GM21529 (cell line): ENCODE data around the gene AMHR2.
"Not testable (repeated sequence)": the region's sequence is repeated elsewhere in the genome, so short reads cannot be mapped to it uniquely, and the experiment has no call there.

Experiments used
- ATAC-seq: cut with Tn5 transposase; IDR thresholded peaks from one replicate; pipeline ENCODE4 v1.9.1; 2021; ENCODE audit not compliant: unreplicated experiment

AMHR2 gene

GRCh38 chr12:53423597-53423996 is at the start of gene AMHR2:
AMHR2 (plus strand) TSS chr12:53423855; CDS start chr12:53423935, 80 bp downstream.
- no peak for ATAC-seq

DNA sequence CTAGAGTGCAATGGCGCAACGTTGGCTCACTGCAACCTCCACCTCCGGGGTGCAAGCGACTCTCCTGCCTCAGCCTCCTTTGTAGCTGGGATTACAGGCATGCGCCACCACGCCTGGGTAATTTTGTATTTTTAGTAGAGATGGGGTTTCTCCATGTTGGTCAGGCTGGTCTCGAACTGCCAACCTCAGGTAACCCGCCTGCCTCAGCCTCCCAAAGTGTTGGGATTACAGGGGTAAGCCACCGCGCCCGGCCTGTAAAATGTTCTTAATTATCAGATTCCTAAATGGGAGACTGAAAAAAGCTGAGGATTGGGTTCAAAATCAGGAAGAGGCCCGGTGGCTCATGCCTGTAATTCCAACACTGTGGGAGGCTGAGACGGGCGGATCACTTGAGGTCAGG is 49.4 kb upstream of the AMHR2 start:
- ATAC-seq, result not testable (repeated sequence)

GRCh38 chr12:53376747-53377146 is 46.9 kb upstream of the AMHR2 start:
- no peak for ATAC-seq

GRCh38 chr12:53378222-53378621 is 45.4 kb upstream of the AMHR2 start:
- ATAC-seq, result no peak

DNA sequence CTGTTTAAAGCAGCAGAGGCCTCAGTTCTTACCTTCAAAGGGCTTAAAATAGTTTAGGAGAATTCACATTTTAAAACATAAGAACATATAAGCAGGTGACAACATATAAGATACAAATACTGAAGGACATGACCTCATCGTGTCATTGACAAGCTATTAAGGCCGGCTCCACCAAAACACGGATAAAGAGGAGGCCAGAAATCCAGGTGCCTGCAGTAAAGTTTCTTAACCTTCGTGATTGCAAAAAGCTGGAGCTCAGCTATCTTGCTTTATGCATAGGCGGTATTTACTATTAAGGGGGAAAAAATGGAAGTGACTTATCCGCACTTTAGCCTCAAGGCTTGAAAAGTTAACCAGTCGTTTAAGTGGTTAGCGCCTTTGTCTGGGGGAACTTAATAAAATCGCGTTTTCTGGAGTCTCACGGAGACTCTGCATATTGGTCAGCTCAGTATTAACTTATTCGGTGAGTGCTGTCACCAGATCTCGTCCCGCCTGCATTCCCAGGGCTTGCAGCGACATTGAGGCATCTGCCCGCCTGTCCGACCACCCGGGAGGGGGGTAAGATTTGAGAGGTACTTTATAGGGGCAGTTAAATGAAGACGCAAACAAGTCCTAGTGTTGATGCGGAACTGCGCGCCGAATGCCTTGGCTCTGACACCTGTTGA is 44.8 kb upstream of the AMHR2 start:
- ATAC-seq, result no peak

- peak; percentile 68 for ATAC-seq
These were observed 44.1 kb upstream of the AMHR2 start for GRCh38 chr12:53379389-53380103.

DNA sequence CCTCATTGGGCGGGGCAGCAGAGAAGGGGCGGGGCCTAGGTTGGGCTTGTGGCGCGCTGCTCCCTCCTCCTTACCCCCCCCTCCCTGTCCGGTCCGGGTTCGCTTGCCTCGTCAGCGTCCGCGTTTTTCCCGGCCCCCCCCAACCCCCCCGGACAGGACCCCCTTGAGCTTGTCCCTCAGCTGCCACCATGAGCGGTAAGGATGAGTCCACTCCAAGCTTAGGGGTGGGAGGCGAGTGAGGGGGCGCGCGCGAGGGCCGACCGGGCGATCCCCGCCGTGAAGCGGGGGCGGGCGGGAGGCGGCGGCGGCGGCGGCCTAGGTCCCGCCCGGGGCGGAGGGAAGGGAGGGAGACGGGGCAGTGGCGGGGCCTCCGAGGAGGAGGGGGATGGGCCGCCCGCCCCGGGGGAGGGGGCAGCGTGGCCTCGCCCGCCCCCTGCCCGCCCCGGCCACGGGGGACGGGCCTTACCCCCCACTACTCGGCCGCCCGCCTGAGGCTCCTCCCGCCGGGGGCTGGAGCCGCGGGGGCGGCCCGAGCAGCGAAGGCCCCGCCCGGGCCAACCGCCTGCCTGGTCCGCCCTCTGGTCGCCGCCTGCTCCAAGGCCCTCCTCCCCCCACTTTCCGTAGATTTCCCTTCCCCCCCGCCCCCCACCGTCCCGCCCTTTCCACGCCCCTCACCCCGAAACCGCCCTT is 43.4 kb upstream of the AMHR2 start, which contains the start of gene SP1:
SP1 (plus strand) TSS at position 73 of the 690 bp plus-strand sequence; CDS start at position 189, 116 bp downstream.
- ATAC-seq, result peak; percentile 37

- no peak for ATAC-seq
These were observed 42.6 kb upstream of the AMHR2 start for GRCh38 chr12:53380794-53381730.

DNA sequence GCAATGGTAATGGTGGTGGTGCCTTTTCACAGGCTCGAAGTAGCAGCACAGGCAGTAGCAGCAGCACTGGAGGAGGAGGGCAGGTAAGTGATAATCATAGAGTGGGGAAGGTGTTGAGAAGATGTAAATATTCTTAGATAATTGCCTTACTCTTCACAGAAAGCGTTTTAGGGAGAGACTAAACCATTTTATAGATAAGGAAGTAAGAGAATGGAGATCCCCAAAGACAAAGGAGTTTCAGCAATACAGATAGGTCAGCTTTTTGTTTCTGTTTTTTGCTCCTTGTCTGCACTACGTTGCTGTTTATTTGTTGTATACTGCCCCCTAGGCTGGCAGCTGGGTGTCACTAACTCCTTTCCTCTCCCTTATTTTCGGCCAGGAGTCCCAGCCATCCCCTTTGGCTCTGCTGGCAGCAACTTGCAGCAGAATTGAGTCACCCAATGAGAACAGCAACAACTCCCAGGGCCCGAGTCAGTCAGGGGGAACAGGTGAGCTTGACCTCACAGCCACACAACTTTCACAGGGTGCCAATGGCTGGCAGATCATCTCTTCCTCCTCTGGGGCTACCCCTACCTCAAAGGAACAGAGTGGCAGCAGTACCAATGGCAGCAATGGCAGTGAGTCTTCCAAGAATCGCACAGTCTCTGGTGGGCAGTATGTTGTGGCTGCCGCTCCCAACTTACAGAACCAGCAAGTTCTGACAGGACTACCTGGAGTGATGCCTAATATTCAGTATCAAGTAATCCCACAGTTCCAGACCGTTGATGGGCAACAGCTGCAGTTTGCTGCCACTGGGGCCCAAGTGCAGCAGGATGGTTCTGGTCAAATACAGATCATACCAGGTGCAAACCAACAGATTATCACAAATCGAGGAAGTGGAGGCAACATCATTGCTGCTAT is 41.7 kb upstream of the AMHR2 start:
- ATAC-seq, result no peak

- no peak for ATAC-seq
These were observed 40.4 kb upstream of the AMHR2 start for GRCh38 chr12:53383258-53383657.

- not testable (repeated sequence) for ATAC-seq
These were observed 37.3 kb upstream of the AMHR2 start for GRCh38 chr12:53386381-53386780.

DNA sequence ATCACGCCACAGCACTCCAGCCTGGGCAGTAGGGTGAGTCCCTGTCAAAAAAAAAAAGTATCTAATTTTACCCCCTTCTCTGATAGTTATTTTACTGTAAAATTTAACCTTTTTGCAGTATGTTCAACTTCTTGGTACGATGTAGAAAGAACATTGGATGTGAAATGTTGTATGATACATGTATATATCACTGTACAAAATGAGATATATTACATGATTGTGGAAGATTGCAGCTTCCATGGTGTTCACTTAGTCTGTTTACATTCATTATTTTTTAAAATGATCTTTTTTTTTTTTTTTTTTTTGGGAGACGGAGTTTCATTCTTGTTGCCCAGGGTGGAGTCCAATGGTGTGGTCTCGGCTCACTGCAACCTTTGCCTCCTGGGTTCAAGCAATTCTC is 34.7 kb upstream of the AMHR2 start:
- no peak for ATAC-seq

DNA sequence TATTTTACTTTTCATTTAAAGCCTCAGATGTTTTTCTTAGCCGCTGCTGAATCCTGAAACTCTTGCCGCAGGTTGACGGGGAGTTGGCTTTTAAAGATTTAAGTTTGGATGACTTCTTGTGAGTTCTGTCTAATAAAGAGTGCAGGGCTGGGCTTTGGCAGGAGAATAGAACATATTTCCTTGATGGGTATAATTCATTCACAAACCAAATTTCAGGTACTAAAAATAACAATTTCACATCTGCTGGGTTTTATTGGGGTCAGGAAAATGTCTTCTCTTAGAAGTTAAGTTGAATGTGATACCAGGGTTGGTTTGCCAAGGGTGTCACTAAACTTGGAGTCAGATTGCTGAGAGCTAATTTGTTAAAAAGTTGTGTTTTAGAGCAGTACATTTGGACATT is 34.0 kb upstream of the AMHR2 start:
- no peak for ATAC-seq

DNA sequence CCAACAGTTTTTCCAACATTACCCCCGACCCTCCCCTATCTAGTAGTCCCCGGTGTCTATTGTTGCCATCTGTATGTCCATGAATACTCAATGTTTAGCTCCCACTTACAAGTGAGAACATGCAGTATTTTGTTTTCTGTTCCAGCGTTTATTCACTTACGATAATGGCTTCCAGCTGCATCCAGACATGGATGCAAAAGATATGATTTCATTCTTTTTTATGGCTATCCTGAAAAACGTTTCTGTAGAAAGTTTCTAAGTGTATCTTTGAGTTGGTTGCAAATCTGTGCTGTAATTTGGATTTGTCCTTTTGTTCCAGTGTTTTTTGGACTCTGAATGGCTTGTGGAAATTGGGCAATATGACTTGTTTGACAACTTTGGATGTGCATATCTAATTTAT is 31.9 kb upstream of the AMHR2 start:
- no peak for ATAC-seq

DNA sequence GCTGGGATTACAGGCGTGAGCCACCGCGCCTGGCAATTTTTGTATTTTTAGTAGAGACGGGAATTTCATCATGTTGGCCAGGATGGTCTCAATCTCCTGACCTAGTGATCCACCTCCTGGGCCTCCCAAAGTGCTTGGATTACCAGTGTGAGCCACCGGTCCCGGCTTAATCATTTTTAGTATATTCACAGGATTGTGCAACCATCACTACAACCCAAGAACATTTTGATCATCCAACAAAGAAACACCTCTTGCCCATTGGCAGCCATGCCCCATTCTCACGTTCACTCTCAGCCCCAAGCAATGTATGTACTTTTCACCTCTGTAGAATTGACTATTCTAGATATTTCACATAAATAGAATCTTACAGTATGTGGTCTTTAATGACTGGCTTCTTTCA is 23.8 kb upstream of the AMHR2 start:
- no peak for ATAC-seq

GRCh38 chr12:53402351-53402750 is 21.3 kb upstream of the AMHR2 start:
- not testable (repeated sequence) for ATAC-seq

DNA sequence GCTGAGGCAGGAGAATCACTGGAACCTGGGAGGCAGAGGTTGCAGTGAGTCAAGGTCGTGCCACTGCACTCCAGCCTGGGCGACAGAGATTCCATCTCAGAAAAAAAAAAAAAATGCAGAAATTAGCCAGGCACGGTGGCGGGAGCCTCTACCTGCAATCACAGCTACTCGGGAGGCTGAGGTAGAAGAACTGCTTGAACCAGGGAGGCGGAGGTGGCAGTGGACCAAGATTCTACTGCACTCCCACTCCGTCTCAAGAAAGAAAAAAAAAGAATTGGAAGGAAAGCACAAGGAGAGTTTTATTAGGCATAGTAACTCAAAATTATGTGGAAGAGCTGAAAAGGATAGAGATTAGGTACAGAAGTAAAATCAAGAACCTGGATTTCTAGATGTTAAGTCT is 20.8 kb upstream of the AMHR2 start:
- ATAC-seq, result no peak

DNA sequence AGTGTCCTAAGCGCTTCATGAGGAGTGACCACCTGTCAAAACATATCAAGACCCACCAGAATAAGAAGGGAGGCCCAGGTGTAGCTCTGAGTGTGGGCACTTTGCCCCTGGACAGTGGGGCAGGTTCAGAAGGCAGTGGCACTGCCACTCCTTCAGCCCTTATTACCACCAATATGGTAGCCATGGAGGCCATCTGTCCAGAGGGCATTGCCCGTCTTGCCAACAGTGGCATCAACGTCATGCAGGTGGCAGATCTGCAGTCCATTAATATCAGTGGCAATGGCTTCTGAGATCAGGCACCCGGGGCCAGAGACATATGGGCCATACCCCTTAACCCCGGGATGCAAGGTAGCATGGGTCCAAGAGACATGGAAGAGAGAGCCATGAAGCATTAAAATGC is 12.7 kb upstream of the AMHR2 start:
- ATAC-seq, result no peak

- ATAC-seq, result no peak
These were observed 10.0 kb upstream of the AMHR2 start for GRCh38 chr12:53413485-53414204.
